PC-3 (cell line): ENCODE measurements around the gene FAM241B. TPM values are rescaled to one million over a fixed set of nuclear protein-coding genes. Genes with fewer than 3 reads are reported as not detected.

Experiments used
- ATAC-seq: fragments of 200-7000 bp; cut with Tn5 transposase; 2 replicates; pipeline ENCODE4 v1.9.1; 2020; ENCODE audit warnings: mild to moderate bottlenecking, moderate library complexity
- BruUV-seq: library from RNA; stranded (reverse); fragments of 400-500 nt; replicated peaks from 2 replicates; lab custom pipeline; 2021; lab: Mats Ljungman, UMichigan
- CTCF ChIA-PET: fragments of 300-600 bp; sonication (Branson Sonifier 250); formaldehyde crosslinking; loops from one replicate; lab custom pipeline; 2022; ENCODE audit warnings: antibody characterized with exemption; lab: Charles Lee
- POLR2A ChIA-PET: fragments of 300-600 bp; sonication (Branson Sonifier 250); formaldehyde crosslinking; loops from one replicate; lab custom pipeline; 2022; ENCODE audit warnings: antibody characterized with exemption; ENCODE audit not compliant: unreplicated experiment; lab: Charles Lee
- DNase-seq: peaks from one replicate; pipeline ENCODE4 v3.0.0-alpha.2; 2015
- H2AFZ ChIP-seq: fragments of 300-600 bp; sonication (generic); 2 replicates; pipeline ENCODE4 v1.6.0; 2016; ENCODE audit warnings: antibody characterized with exemption, low read length
- H3F3A ChIP-seq: fragments of 300-600 bp; sonication (generic); one replicate; pipeline ENCODE4 v1.6.0; 2017; ENCODE audit warnings: antibody characterized with exemption, low read length, control low read depth, mild to moderate bottlenecking; ENCODE audit not compliant: unreplicated experiment
- H3K27ac ChIP-seq: fragments of 300-600 bp; sonication (generic); 2 replicates; pipeline ENCODE4 v1.5.1; 2016; ENCODE audit warnings: mild to moderate bottlenecking, low read length
- H3K27me3 ChIP-seq: fragments of 300-600 bp; sonication (generic); 2 replicates; pipeline ENCODE4 v1.6.1; 2016; ENCODE audit warnings: low read length, mixed read lengths
- H3K36me3 ChIP-seq: fragments of 300-600 bp; sonication (generic); 2 replicates; pipeline ENCODE4 v1.6.1; 2016; ENCODE audit warnings: low read depth, mixed run types, low read length, mixed read lengths
- H3K4me1 ChIP-seq: fragments of 300-600 bp; sonication (generic); 2 replicates; pipeline ENCODE4 v1.5.1; 2016; ENCODE audit warnings: low read length; ENCODE audit not compliant: insufficient read depth
- H3K4me2 ChIP-seq: fragments of 300-600 bp; sonication (generic); 2 replicates; pipeline ENCODE4 v1.6.0; 2016; ENCODE audit warnings: low read length
- H3K4me3 ChIP-seq: fragments of 300-600 bp; sonication (generic); 2 replicates; pipeline ENCODE4 v1.5.1; 2016; ENCODE audit warnings: mild to moderate bottlenecking, low read length, mixed read lengths
- H3K79me2 ChIP-seq: fragments of 300-600 bp; sonication (generic); 2 replicates; pipeline ENCODE4 v1.6.1; 2017; ENCODE audit warnings: low read length, mixed read lengths
- H3K9ac ChIP-seq: fragments of 300-600 bp; sonication (generic); 2 replicates; pipeline ENCODE4 v1.6.0; 2016; ENCODE audit warnings: mild to moderate bottlenecking, low read length
- H3K9me2 ChIP-seq: fragments of 300-600 bp; sonication (generic); replicated peaks from 2 replicates; pipeline ENCODE4 v1.6.1; 2016; ENCODE audit warnings: mixed run types, low read length, mixed read lengths
- H3K9me3 ChIP-seq: fragments of 300-600 bp; sonication (generic); 2 replicates; pipeline ENCODE4 v1.6.1; 2016; ENCODE audit warnings: low read length, mixed read lengths
- H4K20me1 ChIP-seq: fragments of 300-600 bp; sonication (generic); 2 replicates; pipeline ENCODE4 v1.6.1; 2016; ENCODE audit warnings: low read length, mixed read lengths
- EZH2 ChIP-seq: fragments of 300-600 bp; sonication (generic); IDR thresholded peaks from one replicate; pipeline ENCODE4 v1.6.1; 2017; ENCODE audit warnings: antibody characterized with exemption, mild to moderate bottlenecking, low read length; ENCODE audit not compliant: unreplicated experiment
- EZH2phosphoT487 ChIP-seq: fragments of 300-600 bp; sonication (generic); IDR thresholded peaks from 2 replicates; pipeline ENCODE4 v1.6.1; 2018; ENCODE audit warnings: mild to moderate bottlenecking, antibody characterized with exemption, low read length, borderline replicate concordance
- intact Hi-C: fragments of 100-400 bp; cut with micrococcal nuclease; formaldehyde crosslinking; loops from 2 replicates; pipeline ENCODE4 v1.9.0; 2023
- total RNA-seq: library from RNA; depleted of rRNA; stranded (reverse); fragments of >200 nt; gene quantifications from 2 replicates; pipeline ENCODE4 v1.2.3, GENCODE V29; 2014
- TF ChIP-seq, protein P1 (sequence below): fragments of 300-600 bp; sonication (generic); conservative IDR thresholded peaks from 2 replicates; pipeline ENCODE4 v1.5.1; 2017; ENCODE audit warnings: antibody characterized with exemption, low read depth, mild to moderate bottlenecking, low read length

Gene FAM241B
- total RNA-seq, 1 experiment from 2014 or later = 45.4 TPM

DNA sequence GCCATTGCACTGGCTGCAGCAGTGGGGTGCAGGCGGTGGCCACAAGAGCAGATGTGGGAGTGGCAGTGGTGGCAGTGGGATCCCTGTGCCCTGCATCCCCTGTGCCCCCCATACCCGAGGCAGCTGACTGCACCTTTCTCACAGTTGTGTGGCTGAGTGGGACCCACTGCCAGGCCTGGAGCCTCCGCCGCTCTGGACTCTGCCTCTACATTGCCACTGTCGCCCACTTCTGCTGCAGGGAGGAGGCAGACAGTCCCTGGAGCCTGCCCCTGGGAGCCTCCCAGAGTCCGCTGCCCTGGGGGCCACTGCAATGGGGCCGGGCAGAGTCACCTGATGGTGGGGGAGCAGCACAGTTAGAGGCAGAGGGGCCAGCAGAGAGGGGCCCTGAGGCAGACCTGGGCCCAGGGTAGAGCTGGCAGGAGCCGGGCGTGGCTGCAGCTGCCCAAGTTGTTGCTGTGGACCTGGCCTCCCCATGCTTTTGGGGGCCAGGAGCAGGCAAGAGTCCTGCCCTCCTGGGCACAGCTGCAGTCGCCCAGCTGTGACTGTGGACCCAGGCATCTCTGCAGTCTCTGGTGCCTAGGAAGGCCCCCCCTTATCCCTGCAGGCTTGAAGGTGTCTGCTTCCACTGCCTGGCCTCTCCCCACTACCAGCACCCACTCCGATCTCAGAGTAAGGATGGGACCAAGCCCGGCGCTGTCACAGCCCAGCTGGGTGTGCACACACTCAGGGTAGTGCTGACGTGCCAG lies 22.2 kb downstream of the FAM241B start:
- POLR2A ChIA-PET = no interaction called here
- Histone ChIP-seq H3F3A (no peaks in the 10 kb centered on the region), H3K9ac (no peak overlapping the region), H3K9me2 (no peaks in the 10 kb centered on the region), H3K4me2 (no peak overlapping the region), H3K9me3 (no peaks in the 10 kb centered on the region), H4K20me1 (no peaks in the 10 kb centered on the region), H3K4me1 (no peaks in the 10 kb centered on the region), H2AFZ (no peak overlapping the region), H3K79me2 (no peaks in the 10 kb centered on the region), H3K4me3 (no peak overlapping the region), H3K27ac (no peak overlapping the region), H3K27me3 (peaks cover 23% of the 10 kb centered on the region), H3K36me3 (no peaks in the 10 kb centered on the region)
- no peak for ATAC-seq
- TF ChIP-seq EZH2 = no peak
- TF ChIP-seq EZH2phosphoT487 = no peak
- TF ChIP-seq, protein P1, sequence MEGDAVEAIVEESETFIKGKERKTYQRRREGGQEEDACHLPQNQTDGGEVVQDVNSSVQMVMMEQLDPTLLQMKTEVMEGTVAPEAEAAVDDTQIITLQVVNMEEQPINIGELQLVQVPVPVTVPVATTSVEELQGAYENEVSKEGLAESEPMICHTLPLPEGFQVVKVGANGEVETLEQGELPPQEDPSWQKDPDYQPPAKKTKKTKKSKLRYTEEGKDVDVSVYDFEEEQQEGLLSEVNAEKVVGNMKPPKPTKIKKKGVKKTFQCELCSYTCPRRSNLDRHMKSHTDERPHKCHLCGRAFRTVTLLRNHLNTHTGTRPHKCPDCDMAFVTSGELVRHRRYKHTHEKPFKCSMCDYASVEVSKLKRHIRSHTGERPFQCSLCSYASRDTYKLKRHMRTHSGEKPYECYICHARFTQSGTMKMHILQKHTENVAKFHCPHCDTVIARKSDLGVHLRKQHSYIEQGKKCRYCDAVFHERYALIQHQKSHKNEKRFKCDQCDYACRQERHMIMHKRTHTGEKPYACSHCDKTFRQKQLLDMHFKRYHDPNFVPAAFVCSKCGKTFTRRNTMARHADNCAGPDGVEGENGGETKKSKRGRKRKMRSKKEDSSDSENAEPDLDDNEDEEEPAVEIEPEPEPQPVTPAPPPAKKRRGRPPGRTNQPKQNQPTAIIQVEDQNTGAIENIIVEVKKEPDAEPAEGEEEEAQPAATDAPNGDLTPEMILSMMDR = no peak
- DNase-seq = no peak
- CTCF ChIA-PET = no interaction called here
- BruUV-seq = no TSS peak
- intact Hi-C loops = no loop called here

DNA sequence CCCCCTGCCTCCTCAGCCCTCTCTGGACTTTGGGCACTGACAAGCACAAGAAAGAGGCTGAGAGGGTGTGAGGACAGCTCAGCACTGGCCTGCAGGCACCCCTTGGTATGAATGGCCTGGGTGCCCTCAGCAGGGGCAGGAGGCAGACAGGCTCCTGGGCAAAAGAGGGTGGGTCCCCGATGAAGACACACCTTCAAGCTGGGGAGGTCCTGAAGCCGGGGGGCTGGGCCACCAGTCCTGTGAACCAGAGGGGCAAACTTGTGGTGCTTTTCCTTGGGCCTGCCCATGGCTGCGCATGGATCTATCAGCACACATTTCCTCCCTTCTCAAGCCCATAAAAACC lies 22.8 kb downstream of the FAM241B start:
- no peak overlapping the region for H3K9ac ChIP-seq
- H3K4me1 ChIP-seq = no peaks in the 10 kb centered on the region
- TF ChIP-seq, protein P1 = no peak
- TF ChIP-seq EZH2 (no peak), EZH2phosphoT487 (no peak)
- no peak overlapping the region for H2AFZ ChIP-seq
- H3K27me3 ChIP-seq = peaks cover 28% of the 10 kb centered on the region
- ChIA-PET CTCF (interaction anchor here (0.9 kb wide), 1 partner anchor 8 kb away, joined by 3 read pairs; no protein-coding TSS in a partner anchor), POLR2A (no interaction called here)
- no peaks in the 10 kb centered on the region for H3K9me3 ChIP-seq
- ATAC-seq = no peak
- intact Hi-C loops = no loop called here
- no peaks in the 10 kb centered on the region for H3K9me2 ChIP-seq
- H3K4me3 ChIP-seq = no peak overlapping the region
- H3K4me2 ChIP-seq = no peak overlapping the region
- H3K27ac ChIP-seq = no peak overlapping the region
- H3K36me3 ChIP-seq = no peaks in the 10 kb centered on the region
- H3K79me2 ChIP-seq = no peaks in the 10 kb centered on the region
- BruUV-seq = no TSS peak
- DNase-seq = no peak
- no peaks in the 10 kb centered on the region for H4K20me1 ChIP-seq
- H3F3A ChIP-seq = no peaks in the 10 kb centered on the region

DNA sequence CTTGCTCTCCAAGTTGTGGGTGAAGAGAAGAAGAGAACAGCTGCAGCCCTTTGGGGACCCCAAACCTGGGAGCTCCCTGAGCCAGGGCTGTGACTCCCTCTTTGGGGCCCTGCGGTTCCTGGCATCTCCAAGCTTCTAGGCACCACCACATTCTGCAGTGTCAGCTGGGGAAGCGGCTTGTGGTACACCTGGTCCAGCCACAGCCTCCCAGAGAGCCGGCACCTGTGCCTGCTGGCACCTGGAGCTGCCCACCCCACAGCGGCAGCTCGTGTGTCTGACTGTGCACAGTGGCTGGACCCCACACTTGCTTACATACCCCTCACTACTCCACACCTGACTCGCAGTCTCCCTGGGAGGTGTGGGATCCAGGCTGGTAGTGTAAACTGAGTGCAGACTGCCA lies 23.5 kb downstream of the FAM241B start:
- ChIA-PET CTCF (interaction anchor here (0.7 to 0.9 kb wide), 2 partner anchors 8 to 67 kb away, joined by 3 read pairs; no protein-coding TSS in a partner anchor), POLR2A (no interaction called here)
- Histone ChIP-seq H2AFZ (no peak overlapping the region), H3K79me2 (no peaks in the 10 kb centered on the region), H3K36me3 (no peaks in the 10 kb centered on the region), H3K4me1 (no peaks in the 10 kb centered on the region), H3K4me2 (no peak overlapping the region), H3F3A (no peaks in the 10 kb centered on the region), H3K27me3 (peaks cover 34% of the 10 kb centered on the region), H3K9ac (no peak overlapping the region), H4K20me1 (no peaks in the 10 kb centered on the region), H3K27ac (no peak overlapping the region), H3K9me3 (no peaks in the 10 kb centered on the region), H3K4me3 (no peak overlapping the region), H3K9me2 (no peaks in the 10 kb centered on the region)
- intact Hi-C loops = no loop called here
- no TSS peak for BruUV-seq
- ATAC-seq = no peak
- no peak for DNase-seq
- TF ChIP-seq EZH2 = no peak
- TF ChIP-seq, protein P1 = no peak
- TF ChIP-seq EZH2phosphoT487 = no peak
